HUES48 (cell line): ENCODE data around the gene FBXL2.
A peak's percentile ranks its signal among the peaks of the same experiment; 100 is the strongest.

ENCODE experiments used
- H3K27ac ChIP-seq: one replicate; pipeline ENCODE4 v1.7.0; 2013; ENCODE audit warnings: low read depth, low read length, inconsistent platforms
- H3K27me3 ChIP-seq: 2 replicates; pipeline ENCODE4 v1.6.1; 2013; ENCODE audit warnings: mild to moderate bottlenecking, low read length; ENCODE audit not compliant: control insufficient read depth, insufficient read depth
- H3K36me3 ChIP-seq: 2 replicates; pipeline ENCODE4 v1.6.1; 2013; ENCODE audit warnings: low read length; ENCODE audit not compliant: control insufficient read depth, insufficient read depth
- H3K4me1 ChIP-seq: 2 replicates; pipeline ENCODE4 v1.6.1; 2013; ENCODE audit warnings: mild to moderate bottlenecking, low read length; ENCODE audit not compliant: control insufficient read depth, insufficient read depth
- H3K4me3 ChIP-seq: 2 replicates; pipeline ENCODE4 v1.5.1; 2013; ENCODE audit warnings: mild to moderate bottlenecking, low read depth, low read length
- H3K9ac ChIP-seq: 2 replicates; pipeline ENCODE4 v1.6.1; 2013; ENCODE audit warnings: mild to moderate bottlenecking, low read depth, low read length, moderate library complexity
- H3K9me3 ChIP-seq: 2 replicates; pipeline ENCODE4 v1.6.1; 2013; ENCODE audit warnings: low read length; ENCODE audit not compliant: control insufficient read depth, insufficient read depth

FBXL2 gene

GRCh38 chr3:33277193-33277882, at the start of gene FBXL2:
Gene FBXL2, plus strand, starts transcription at chr3:33277442. Its CDS starts 71 bp downstream, at chr3:33277513.
- peak within 1 kb of the TSS; percentile 45 for H3K27ac ChIP-seq
- H3K36me3 ChIP-seq: no peaks in the 10 kb centered on the region
- no peak within 1 kb of the TSS for H3K9ac ChIP-seq
- no peaks in the 10 kb centered on the region for H3K27me3 ChIP-seq
- H3K9me3 ChIP-seq: peaks cover 6% of the 10 kb centered on the region; the same call in 1 of the 2 replicates
- H3K4me3 ChIP-seq: peak within 1 kb of the TSS; percentile 80
- H3K4me1 ChIP-seq: no peaks in the 10 kb centered on the region

GRCh38 chr3:33229066-33229465, 48.2 kb upstream of the FBXL2 start:
- no peak overlapping the region for H3K27ac ChIP-seq
- H3K9ac ChIP-seq: no peak overlapping the region
- no peaks in the 10 kb centered on the region; the same call in 1 of the 2 replicates for H3K27me3 ChIP-seq
- no peaks in the 10 kb centered on the region for H3K4me1 ChIP-seq
- no peaks in the 10 kb centered on the region for H3K36me3 ChIP-seq
- no peaks in the 10 kb centered on the region for H3K9me3 ChIP-seq
- no peak overlapping the region for H3K4me3 ChIP-seq

GRCh38 chr3:33229947-33230346, 47.3 kb upstream of the FBXL2 start:
- Histone ChIP-seq H3K9me3 (no peaks in the 10 kb centered on the region), H3K9ac (no peak overlapping the region), H3K27ac (no peak overlapping the region), H3K27me3 (no peaks in the 10 kb centered on the region; the same call in 1 of the 2 replicates), H3K4me1 (no peaks in the 10 kb centered on the region), H3K4me3 (no peak overlapping the region), H3K36me3 (no peaks in the 10 kb centered on the region)

- H3K9me3 ChIP-seq: no peaks in the 10 kb centered on the region
- H3K9ac ChIP-seq: no peak overlapping the region
- no peaks in the 10 kb centered on the region; the same call in 1 of the 2 replicates for H3K27me3 ChIP-seq
- no peaks in the 10 kb centered on the region for H3K36me3 ChIP-seq
- H3K4me3 ChIP-seq: no peak overlapping the region
- no peaks in the 10 kb centered on the region for H3K4me1 ChIP-seq
- H3K27ac ChIP-seq: no peak overlapping the region
Measured at GRCh38 chr3:33231756-33232465, 45.3 kb upstream of the FBXL2 start.

- Histone ChIP-seq H3K36me3 (no peaks in the 10 kb centered on the region), H3K4me3 (no peak overlapping the region), H3K4me1 (no peaks in the 10 kb centered on the region), H3K9me3 (no peaks in the 10 kb centered on the region), H3K27ac (no peak overlapping the region), H3K9ac (no peak overlapping the region), H3K27me3 (no peaks in the 10 kb centered on the region; the same call in 1 of the 2 replicates)
Measured at GRCh38 chr3:33233884-33234283, 43.4 kb upstream of the FBXL2 start.

- Histone ChIP-seq H3K27me3 (no peaks in the 10 kb centered on the region), H3K36me3 (no peaks in the 10 kb centered on the region), H3K4me3 (no peak overlapping the region), H3K9me3 (no peaks in the 10 kb centered on the region), H3K27ac (no peak overlapping the region), H3K4me1 (no peaks in the 10 kb centered on the region), H3K9ac (no peak overlapping the region)
Measured at GRCh38 chr3:33236005-33236404, 41.2 kb upstream of the FBXL2 start.

- Histone ChIP-seq H3K27ac (no peak overlapping the region), H3K9ac (no peak overlapping the region), H3K4me1 (no peaks in the 10 kb centered on the region), H3K4me3 (no peak overlapping the region), H3K36me3 (no peaks in the 10 kb centered on the region), H3K9me3 (no peaks in the 10 kb centered on the region), H3K27me3 (no peaks in the 10 kb centered on the region)
Measured at GRCh38 chr3:33237439-33237838, 39.8 kb upstream of the FBXL2 start.

- H3K4me3 ChIP-seq: no peak overlapping the region
- no peaks in the 10 kb centered on the region for H3K9me3 ChIP-seq
- no peak overlapping the region for H3K9ac ChIP-seq
- H3K27ac ChIP-seq: no peak overlapping the region
- no peaks in the 10 kb centered on the region for H3K36me3 ChIP-seq
- H3K4me1 ChIP-seq: no peaks in the 10 kb centered on the region
- no peaks in the 10 kb centered on the region for H3K27me3 ChIP-seq
Measured at GRCh38 chr3:33238923-33239322, 38.3 kb upstream of the FBXL2 start.

GRCh38 chr3:33240261-33240660, 37.0 kb upstream of the FBXL2 start:
- no peak overlapping the region for H3K4me3 ChIP-seq
- H3K9me3 ChIP-seq: no peaks in the 10 kb centered on the region
- H3K4me1 ChIP-seq: no peaks in the 10 kb centered on the region
- no peak overlapping the region for H3K27ac ChIP-seq
- no peaks in the 10 kb centered on the region for H3K36me3 ChIP-seq
- H3K9ac ChIP-seq: no peak overlapping the region
- no peaks in the 10 kb centered on the region for H3K27me3 ChIP-seq

- Histone ChIP-seq H3K27ac (no peak overlapping the region), H3K36me3 (no peaks in the 10 kb centered on the region), H3K4me3 (no peak overlapping the region), H3K9me3 (no peaks in the 10 kb centered on the region), H3K4me1 (peaks cover 6% of the 10 kb centered on the region; the same call in 1 of the 2 replicates), H3K27me3 (no peaks in the 10 kb centered on the region), H3K9ac (no peak overlapping the region)
Measured at GRCh38 chr3:33246786-33247185, 30.5 kb upstream of the FBXL2 start.

- H3K36me3 ChIP-seq: no peaks in the 10 kb centered on the region
- peaks cover 6% of the 10 kb centered on the region; the same call in 1 of the 2 replicates for H3K4me1 ChIP-seq
- no peak overlapping the region for H3K9ac ChIP-seq
- no peaks in the 10 kb centered on the region for H3K27me3 ChIP-seq
- H3K27ac ChIP-seq: no peak overlapping the region
- no peak overlapping the region for H3K4me3 ChIP-seq
- no peaks in the 10 kb centered on the region for H3K9me3 ChIP-seq
Measured at GRCh38 chr3:33250712-33251111, 26.5 kb upstream of the FBXL2 start.
